GM18526 (cell line): Measurements from ENCODE around the gene CDK12.

Experiments
- POLR2A ChIP-seq: IDR thresholded peaks from 3 replicates; pipeline ENCODE4 v1.6.1; 2011; ENCODE audit not compliant: insufficient read length; ENCODE audit errors: extremely low read depth

CDK12 gene

DNA sequence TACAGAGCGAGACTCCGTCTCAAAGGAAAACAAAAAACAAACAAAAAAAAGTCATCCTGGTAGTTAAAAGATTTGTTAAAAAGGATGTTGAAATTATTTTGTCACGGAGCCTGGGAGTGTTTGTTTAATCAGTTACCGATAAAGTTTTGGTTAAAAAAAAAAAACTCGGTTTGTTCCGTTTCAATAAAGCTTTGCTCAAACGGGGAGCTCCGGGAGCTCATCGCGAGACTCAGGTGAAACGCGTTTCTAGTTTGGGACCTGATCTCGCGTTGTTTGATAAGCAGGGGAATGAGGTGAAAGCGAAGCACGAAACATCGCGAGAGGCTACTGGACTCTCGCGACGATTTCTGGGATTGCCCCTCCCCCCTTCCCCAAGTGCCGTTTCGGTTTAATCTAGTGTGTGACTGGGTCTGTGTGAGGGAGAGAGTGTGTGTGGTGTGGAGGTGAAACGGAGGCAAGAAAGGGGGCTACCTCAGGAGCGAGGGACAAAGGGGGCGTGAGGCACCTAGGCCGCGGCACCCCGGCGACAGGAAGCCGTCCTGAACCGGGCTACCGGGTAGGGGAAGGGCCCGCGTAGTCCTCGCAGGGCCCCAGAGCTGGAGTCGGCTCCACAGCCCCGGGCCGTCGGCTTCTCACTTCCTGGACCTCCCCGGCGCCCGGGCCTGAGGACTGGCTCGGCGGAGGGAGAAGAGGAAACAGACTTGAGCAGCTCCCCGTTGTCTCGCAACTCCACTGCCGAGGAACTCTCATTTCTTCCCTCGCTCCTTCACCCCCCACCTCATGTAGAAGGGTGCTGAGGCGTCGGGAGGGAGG lies at the start of gene CDK12:
TSS of gene CDK12 (plus strand) at position 374 of the 813 bp plus-strand sequence. CDS start 586 bp downstream, outside the sequence.
- TF ChIP-seq POLR2A: peak; percentile 95

DNA sequence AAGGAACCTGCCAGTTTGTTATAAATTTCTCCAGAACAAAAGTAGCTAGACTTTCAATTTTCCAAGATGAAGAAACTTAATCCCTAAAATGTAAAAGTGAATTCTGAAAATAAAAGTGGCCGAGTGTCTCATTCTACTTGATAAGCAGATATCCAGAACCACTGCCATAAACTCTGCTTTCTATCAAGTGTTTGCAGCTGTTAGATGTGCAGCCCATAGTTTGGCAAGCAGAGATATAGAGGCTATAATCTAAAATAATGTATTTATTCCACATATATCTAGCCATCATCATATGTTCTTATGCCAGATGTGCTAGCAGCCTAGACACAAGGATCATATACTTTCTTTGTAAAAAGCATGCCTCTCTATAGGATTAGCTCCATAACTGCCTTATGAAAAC lies 45.1 kb upstream of the CDK12 start:
- TF ChIP-seq POLR2A: no peak

DNA sequence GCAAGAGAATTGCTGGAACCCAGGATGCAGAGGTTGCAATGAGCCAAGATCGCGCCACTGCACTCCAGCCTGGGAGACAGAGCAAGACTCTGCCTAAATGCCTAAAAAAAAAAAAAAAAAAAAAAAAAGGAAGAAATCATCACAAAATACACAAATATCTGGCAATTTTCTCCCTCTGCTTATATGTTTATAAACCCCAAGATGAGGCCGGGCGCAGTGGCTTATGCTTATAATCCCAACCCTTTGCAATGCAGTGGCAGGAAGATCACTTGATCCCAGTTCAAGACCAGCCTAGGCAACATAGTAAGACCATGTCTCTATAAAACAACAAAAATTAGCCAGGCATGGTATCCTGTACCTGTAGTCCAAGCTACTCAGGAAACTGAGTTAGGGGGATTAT lies 31.7 kb upstream of the CDK12 start:
- TF ChIP-seq POLR2A: no peak

DNA sequence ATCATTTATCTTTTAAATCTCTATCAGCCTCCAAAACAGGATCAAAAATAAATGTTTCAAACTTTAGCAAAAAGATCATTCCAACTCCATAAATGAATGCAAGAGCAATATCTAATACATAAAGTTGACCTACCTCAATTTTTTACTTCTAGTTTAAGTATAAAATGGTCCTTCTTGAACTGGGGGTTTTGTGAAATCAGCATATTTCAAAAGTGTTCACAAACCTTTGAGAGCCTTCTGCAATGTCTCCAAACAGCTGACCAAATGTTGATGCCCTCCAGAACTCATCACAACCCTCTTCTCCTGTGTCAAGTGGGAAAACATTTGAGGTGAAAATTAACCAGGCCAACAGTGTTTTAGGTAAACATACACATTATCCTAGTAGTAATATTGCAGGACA lies 18.0 kb upstream of the CDK12 start:
- TF ChIP-seq POLR2A: no peak

DNA sequence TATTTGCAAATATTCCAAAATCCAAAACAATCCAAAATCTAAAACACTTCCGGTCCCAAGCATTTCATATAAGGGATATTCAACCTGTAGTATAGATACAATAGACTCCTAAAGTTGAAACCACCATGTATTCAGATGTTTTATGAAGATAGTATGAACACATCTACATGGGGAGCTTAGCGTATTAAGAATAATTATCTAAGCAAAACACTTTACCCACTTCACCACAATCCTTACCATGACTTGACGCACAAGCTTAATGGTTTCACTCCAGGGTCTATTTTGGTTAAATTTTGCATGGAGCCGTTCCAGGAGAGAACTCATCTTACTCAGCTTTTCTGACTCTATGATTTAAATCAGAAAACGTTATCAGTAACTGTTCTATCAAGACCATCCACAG lies 13.7 kb upstream of the CDK12 start:
- TF ChIP-seq POLR2A: no peak

DNA sequence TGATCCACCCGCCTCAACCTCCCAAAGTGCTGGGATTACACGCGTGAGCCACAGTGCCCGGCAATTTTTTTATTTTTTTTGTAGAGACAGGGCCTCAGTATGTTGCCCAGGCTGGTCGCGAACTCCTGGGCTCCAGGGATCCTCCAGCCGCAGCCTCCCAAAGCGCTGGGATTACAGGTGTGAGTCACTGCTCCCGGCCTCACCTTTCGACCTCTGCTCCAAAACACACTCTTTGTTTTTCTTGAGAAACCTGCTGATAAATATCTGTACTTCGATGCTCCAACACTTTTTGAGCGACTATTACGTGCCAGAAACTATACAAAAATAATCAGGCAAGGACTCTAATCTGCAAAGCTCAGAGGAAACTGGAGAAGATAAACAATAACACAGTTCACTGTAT lies 11.2 kb upstream of the CDK12 start:
- TF ChIP-seq POLR2A: no peak

DNA sequence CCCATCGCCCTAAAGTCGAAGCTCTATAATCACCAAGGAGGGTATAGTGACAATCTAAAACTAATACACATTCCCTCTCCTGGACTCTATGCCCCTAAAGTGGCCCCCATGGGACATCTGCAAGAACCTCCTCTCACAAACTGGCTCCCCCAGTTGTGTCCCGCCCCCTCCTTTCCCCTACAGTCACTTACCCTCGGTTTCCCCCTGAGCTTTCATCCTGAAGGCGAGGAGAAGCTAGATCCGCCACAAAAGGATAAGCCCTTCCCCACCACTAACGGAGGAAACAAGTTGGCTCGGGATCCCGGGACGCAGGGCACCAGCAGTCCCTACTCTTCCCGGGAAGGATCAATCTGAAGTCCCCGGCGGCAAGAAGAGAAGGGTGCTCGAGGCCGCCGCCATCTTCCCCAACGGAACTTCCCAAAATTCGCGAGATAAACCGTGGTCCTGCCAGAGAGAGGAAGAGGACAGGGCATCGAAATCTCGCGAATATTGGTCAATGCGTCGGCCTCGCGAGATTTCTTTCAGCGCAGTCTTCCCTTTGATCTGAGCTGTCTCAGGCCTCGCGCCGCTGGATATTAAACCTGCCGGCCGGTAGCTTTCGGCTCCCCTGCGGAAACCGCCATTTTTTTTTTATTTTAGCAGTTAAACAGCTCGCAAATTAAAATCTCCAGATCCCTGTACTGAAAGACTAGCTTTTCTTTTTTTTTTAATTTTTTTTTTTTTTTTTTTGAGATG lies 10.3 kb upstream of the CDK12 start, which contains the start of gene MED1:
TSS of gene MED1 (minus strand) at position 417 of the 735 bp plus-strand sequence. CDS start at position 216, 201 bp downstream.
- TF ChIP-seq POLR2A: peak; percentile 65

DNA sequence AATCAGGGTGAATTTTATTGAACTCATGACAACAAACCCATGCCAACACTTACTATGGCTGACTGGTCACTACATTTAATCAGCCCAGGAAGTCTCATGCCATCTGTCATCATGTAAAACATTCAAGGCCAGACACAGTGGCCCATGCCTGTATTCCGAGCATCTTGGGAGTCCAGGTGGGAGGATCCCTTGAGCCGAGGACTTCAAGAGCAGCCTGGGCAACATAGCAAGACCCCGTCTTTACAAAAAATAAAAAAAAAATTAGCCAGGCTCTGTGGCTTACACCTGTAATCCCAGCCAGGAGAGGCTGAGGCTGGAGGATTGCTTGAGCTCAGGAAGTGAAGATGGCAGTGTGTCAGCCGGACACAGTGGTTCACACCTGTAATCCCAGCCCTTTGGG lies 5.4 kb upstream of the CDK12 start:
- TF ChIP-seq POLR2A: no peak

DNA sequence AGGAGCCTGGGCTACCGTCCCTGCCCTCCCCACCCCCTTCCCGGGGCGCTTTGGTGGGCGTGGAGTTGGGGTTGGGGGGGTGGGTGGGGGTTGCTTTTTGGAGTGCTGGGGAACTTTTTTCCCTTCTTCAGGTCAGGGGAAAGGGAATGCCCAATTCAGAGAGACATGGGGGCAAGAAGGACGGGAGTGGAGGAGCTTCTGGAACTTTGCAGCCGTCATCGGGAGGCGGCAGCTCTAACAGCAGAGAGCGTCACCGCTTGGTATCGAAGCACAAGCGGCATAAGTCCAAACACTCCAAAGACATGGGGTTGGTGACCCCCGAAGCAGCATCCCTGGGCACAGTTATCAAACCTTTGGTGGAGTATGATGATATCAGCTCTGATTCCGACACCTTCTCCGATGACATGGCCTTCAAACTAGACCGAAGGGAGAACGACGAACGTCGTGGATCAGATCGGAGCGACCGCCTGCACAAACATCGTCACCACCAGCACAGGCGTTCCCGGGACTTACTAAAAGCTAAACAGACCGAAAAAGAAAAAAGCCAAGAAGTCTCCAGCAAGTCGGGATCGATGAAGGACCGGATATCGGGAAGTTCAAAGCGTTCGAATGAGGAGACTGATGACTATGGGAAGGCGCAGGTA lies 762 bp downstream of the CDK12 start:
- no peak for TF ChIP-seq POLR2A

DNA sequence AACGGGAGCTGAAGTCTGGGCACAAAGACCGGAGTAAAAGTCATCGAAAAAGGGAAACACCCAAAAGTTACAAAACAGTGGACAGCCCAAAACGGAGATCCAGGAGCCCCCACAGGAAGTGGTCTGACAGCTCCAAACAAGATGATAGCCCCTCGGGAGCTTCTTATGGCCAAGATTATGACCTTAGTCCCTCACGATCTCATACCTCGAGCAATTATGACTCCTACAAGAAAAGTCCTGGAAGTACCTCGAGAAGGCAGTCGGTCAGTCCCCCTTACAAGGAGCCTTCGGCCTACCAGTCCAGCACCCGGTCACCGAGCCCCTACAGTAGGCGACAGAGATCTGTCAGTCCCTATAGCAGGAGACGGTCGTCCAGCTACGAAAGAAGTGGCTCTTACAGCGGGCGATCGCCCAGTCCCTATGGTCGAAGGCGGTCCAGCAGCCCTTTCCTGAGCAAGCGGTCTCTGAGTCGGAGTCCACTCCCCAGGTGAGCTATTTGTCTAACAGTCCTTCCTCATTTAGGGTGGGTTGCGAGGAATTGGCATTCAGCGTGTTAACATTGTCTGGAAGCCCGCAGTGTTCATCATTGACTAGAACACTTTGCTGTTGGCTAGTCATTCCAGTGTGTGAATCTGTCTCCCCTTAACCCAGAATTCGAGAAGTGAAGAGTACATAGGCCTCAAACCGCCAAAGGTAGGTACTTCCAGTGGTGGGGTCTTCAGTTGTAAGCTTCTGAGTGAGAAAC lies 1.5 kb downstream of the CDK12 start:
- TF ChIP-seq POLR2A: no peak

DNA sequence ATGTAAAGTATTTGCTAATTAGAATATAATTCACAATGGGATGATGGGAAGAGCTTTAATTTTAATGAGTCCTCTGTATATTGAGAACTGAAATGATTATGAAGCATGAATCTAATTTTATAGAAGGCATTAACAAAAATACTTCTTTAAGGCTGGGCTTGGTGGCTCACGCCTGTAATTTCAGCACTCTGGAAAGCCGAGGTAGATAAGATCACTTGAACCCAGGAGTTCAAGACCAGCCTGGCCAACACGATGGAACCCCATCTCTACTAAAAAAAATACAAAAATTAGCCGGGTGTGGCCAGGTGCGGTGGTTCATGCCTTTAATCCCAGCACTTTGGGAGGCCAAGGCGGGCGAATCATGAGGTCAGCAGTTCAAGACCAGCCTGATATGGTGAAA lies 12.0 kb downstream of the CDK12 start:
- TF ChIP-seq POLR2A: no peak

DNA sequence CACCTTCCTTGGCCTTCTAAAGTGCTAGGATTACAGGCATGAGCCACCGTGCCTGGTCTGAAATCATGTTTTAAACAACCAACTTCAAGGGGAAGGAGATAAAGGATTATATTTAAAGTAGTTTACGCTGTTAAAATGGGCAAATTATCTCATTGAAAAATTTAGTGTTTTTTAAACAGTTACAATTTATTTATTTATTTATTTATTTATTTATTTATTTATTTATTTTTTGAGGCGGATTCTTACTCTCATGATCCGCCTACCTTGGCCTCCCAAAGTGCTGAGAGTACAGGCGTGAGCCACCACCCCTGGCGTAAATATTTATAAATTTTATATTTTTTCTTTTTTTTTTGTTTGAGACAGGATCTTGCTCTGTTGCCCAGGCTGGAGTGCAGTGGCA lies 22.2 kb downstream of the CDK12 start:
- no peak for TF ChIP-seq POLR2A

DNA sequence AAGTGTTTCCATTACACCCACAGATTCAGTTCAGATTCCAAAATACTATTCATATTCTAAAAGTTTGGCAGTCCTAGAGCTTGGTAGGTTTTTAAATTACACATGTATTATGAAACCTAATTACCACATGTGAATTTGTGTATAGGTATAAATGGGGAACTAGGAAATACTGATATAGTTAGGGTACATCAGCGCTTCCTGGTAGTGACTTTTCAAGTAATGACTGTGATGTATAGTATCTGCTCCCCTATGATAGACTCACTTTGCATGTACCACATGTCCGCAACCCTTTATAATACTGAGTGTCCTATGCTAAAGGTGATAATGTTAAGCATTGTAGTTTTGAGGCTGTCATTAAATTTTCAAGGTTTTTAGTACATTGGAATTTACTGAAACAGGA lies 22.9 kb downstream of the CDK12 start:
- no peak for TF ChIP-seq POLR2A

DNA sequence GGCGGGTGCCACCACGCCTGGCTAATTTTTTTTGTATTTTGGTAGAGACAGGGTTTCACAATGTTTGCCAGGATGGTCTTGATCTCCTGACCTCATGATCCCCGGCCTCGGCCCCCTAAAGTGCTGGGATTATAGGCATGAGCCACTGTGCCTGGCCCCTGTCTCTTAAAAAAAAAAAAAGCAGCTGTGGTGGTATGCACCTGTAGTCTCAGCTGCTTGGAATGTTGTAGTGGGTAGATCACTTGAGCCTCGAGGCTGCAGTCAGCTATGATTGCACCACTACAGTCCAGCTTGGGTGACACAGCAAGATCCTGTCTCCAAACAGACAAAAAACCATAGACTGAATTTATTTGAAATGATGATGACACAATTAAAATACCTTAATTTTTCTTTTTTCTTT lies 24.3 kb downstream of the CDK12 start:
- TF ChIP-seq POLR2A: no peak

DNA sequence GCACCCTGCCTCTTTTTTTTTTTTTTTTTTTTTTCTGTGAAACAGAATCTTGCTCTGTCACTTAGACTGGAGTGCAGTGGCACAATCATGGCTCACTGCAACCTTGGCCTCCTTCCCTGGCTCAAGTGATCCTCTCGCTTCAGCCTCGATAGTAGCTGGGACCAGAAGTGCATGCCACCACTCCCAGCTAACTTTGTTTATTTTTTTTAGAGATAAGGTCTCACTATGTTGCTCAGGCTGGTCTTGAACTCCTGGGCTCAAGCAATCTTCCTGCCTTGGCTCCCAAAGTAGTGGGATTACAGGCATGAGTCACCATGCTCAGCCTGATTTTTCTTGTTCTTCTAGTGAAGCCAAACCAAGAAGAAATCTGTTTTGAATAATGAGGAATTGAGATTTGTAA lies 25.0 kb downstream of the CDK12 start:
- no peak for TF ChIP-seq POLR2A

DNA sequence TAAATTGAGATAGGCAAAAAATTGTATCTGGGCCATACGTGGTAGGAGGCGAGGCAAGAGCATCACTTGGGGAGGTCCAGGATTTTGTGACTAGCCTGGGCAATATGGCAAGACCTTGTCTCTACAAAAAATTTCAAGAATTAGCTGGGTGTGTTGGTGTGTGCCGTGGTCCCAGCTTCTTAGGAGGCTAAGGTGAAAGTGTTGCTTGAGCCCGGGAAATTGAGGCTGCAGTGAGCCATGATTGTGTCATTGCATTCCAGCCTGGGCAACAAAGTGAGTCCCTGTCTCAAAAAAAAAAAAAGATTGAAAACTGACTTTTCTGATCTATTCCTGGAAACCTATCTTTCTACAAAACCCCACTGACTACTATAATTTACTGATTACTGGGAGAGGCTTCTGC lies 26.7 kb downstream of the CDK12 start:
- TF ChIP-seq POLR2A: no peak

DNA sequence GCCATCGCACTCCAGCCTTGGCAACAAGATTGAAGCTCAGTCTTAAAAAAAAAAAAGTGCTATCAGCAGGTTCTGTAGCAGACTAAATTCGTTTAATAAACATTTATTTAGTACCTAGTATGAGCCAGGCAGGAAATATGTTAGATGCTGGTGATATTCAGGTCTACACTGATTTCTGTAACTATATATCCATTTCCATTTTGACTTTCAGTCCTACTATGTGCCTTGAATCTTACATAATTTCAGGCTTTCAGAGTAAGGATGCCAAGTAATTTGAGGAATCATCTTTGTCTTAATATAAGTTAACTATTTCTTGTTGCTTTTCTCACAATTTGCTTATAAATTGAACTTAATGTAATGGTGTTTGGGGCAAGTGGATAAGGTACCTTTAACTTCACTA lies 46.2 kb downstream of the CDK12 start:
- TF ChIP-seq POLR2A: no peak
